Choroid plexus epithelial cell (primary cell): Measurements from ENCODE around the gene LAGE3.

ENCODE experiments used
- DNase-seq: peaks from one replicate; pipeline ENCODE4 v3.0.0-alpha.2; 2010; ENCODE audit warnings: low read depth
- H3K4me3 ChIP-seq: 2 replicates; pipeline ENCODE4 v1.5.1; 2011; ENCODE audit warnings: low read depth, mild to moderate bottlenecking, control low read depth, low read length, moderate library complexity
- CTCF ChIP-seq: conservative IDR thresholded peaks from 2 replicates; pipeline ENCODE4 v1.5.1; 2011; ENCODE audit warnings: low read depth, mild to moderate bottlenecking, control low read depth, inconsistent platforms, low read length, moderate library complexity

Gene LAGE3

GRCh38 chrX:154495472-154495922, 16.4 kb upstream of the LAGE3 start:
- TF ChIP-seq CTCF: no peak
- DNase-seq: no peak
- H3K4me3 ChIP-seq: no peak overlapping the region

- H3K4me3 ChIP-seq: no peak overlapping the region
- no peak for DNase-seq
- TF ChIP-seq CTCF: no peak
Observed at GRCh38 chrX:154494715-154495114, 15.6 kb upstream of the LAGE3 start.

DNA sequence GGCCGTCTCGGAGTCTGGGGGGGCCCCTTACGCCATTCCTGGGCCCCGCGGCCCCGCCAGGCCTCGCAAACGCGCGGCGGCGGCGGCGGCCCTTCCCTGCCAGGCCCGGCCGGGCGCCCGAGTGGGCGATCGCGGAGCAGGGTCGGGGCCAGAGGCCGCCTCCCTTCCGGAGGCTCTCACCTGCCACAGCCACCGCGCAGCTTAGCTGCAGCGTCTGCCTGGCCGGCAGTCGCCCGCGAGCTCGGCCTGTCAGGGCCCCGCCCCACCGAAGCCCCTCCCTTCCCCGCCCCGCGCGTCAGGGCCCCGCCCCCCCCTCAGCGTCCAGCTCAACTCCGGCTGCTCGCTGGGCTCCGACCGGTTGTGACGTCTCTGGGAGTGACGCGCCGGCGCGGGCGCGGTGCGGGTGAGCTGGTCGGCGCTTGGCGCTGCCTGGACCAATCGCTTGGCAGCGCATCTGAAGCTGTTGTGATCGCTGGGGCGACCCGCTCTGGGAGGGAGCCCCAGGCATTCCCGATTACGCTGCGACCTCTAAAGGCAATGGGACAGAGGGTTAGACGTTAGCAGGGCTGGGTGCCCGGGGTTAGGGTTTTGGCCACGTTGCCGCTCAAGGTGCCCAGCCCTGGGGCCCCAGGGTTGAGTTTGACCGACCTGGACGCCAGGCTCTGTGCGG, 11.5 kb upstream of the LAGE3 start, which contains the start of gene SLC10A3:
Gene SLC10A3 (minus strand): TSS at position 216 of the 670 bp plus-strand sequence. CDS start 1,689 bp downstream, outside the sequence.
- TF ChIP-seq CTCF: no peak
- peak; percentile 94 for DNase-seq
- H3K4me3 ChIP-seq: peak within 1 kb of the TSS; percentile 68

DNA sequence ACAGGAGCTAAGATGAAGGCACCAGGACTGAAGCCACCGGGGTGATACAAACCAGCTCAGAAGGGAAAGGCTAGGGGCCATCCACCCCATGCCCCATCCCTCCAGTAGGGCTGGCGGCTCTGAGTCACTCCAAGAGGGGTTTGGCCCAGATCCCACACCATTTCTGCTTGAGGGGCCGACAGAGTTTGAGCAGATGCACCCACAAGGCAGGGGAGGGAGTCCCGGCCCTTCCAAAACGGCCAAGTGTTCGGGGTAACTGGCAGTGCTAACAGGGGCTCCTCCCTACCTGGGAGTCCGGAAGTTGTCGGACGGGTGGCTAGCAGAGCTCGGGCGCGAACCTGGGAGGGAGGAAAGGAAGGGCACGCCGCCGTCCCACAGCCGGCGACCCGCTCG, 10.9 kb upstream of the LAGE3 start:
- TF ChIP-seq CTCF: no peak
- DNase-seq: peak; percentile 38
- peak overlapping the region; percentile 61 for H3K4me3 ChIP-seq

- no peak overlapping the region for H3K4me3 ChIP-seq
- TF ChIP-seq CTCF: no peak
- no peak for DNase-seq
Observed at GRCh38 chrX:154489182-154489581, 10.1 kb upstream of the LAGE3 start.

DNA sequence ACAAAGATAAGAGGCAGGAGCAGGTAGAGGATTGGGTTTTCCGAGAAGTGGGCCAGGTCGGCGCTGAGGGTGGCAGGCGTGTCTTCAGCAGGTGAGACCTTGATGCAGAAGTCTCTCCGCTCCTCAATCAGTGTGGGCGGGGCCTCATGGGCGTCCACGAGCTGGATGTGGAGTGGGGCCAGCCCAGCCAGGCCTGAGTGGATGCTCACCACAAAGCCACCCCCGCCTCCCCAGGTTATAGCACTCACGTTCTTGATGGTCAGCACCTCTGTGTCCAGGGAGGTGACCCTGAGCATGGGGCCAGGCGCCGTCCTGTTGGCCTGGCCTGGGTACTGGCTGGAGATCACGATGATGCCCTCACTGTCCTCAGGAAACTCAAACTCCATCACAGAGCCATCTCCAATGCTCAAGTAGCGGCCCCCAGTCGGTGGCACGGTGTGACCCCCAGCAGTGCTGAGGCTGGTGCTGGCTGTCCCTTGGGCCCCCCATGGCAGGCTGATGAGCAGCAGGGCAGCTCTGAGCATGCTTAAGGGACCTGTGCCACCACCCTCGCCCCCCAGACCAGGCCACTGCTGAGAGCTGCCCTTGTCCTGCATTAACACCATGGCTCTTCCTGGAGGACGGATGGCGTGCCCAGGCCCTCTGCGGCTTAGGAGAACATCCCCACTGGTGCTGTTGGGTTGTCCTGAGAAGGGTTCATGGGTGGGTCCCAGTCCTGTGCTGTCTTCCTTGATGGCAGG, 9.4 kb upstream of the LAGE3 start:
- no peak for TF ChIP-seq CTCF
- no peak for DNase-seq
- no peak overlapping the region for H3K4me3 ChIP-seq
